ENCODE results near the gene VDAC2.

Gene VDAC2

GRCh38 chr10:75253281-75254220 is 43.0 kb downstream of the VDAC2 start:
- no peak for DNase-seq (ENCODE audit: low spot score)

GRCh38 chr10:75254739-75255138 is 44.1 kb downstream of the VDAC2 start:
- no peak for DNase-seq (ENCODE audit: low spot score)

GRCh38 chr10:75260990-75261389 is 50.4 kb downstream of the VDAC2 start:
- no peak for DNase-seq (ENCODE audit: low spot score)

GRCh38 chr10:75261813-75262705 is 51.5 kb downstream of the VDAC2 start:
- DNase-seq (ENCODE audit: low spot score) = no peak

- no peak for DNase-seq (ENCODE audit: low spot score)
These were observed 53.2 kb downstream of the VDAC2 start for GRCh38 chr10:75263806-75264205.

GRCh38 chr10:75265856-75266255 is 55.3 kb downstream of the VDAC2 start:
- DNase-seq (ENCODE audit: low spot score) = no peak

GRCh38 chr10:75266945-75267344 is 56.3 kb downstream of the VDAC2 start:
- peak; percentile 78 for DNase-seq (ENCODE audit: low spot score)

GRCh38 chr10:75269605-75270004 is 59.0 kb downstream of the VDAC2 start:
- DNase-seq (ENCODE audit: low spot score) = no peak

GRCh38 chr10:75272094-75272493 is 61.5 kb downstream of the VDAC2 start:
- no peak for DNase-seq (ENCODE audit: low spot score)

- peak; percentile 65 for DNase-seq (ENCODE audit: low spot score)
These were observed 62.3 kb downstream of the VDAC2 start for GRCh38 chr10:75272896-75273295.

GRCh38 chr10:75276069-75276872 is 65.7 kb downstream of the VDAC2 start:
- no peak for DNase-seq (ENCODE audit: low spot score)

GRCh38 chr10:75280236-75280635 is 69.6 kb downstream of the VDAC2 start:
- DNase-seq (ENCODE audit: low spot score) = no peak
